Epidermal melanocyte (primary cell): Measurements from ENCODE around the gene BHLHE23.

Experiments
- DNase-seq: peaks from one replicate; pipeline ENCODE4 v3.0.0; 2011; ENCODE audit warnings: low spot score; ENCODE audit not compliant: insufficient read length

BHLHE23 gene

DNA sequence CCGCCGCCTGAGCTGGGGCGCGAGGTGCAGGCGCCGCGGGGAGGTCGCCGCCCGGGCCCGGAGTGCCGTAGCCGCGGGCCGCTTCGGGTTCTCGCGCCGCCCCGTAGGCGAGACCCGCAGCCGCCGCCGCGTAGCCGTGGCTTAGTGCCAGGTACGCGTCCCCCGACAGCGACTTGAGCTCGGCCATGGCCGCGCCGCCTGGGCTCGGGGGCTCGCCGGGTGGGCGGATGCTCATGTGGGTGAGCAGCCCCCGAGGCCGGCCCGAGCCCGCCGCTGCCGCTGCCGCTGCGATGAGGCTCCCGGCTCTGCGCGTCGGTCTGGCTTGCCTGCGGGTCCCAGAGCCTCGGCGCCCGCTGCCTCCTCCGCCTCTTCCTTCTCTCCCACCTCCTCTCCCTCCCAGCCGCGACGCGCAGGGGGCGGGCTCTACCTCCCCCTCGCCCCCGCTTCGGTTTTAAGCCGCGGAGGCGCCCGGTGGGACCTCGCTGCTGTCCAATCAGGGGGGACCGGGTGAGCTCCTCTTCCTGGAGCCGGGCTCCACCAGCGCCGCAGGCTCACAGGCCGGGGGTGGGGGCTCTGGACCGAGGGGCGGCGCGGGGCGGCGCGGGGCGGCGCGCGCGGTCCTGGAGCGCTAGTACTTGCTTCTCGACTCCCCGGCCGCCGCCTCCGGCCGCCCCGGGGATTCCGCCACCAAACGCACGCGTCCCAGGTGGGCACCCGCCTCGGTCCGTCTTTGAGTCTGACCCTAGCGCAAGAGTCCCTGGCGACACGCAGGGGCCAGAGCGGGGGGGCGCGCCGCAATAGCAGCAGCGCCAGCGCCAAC is at the start of gene BHLHE23:
BHLHE23 (minus strand) TSS at position 425 of the 820 bp plus-strand sequence; CDS start at position 235, 190 bp downstream.
- DNase-seq: no peak

DNA sequence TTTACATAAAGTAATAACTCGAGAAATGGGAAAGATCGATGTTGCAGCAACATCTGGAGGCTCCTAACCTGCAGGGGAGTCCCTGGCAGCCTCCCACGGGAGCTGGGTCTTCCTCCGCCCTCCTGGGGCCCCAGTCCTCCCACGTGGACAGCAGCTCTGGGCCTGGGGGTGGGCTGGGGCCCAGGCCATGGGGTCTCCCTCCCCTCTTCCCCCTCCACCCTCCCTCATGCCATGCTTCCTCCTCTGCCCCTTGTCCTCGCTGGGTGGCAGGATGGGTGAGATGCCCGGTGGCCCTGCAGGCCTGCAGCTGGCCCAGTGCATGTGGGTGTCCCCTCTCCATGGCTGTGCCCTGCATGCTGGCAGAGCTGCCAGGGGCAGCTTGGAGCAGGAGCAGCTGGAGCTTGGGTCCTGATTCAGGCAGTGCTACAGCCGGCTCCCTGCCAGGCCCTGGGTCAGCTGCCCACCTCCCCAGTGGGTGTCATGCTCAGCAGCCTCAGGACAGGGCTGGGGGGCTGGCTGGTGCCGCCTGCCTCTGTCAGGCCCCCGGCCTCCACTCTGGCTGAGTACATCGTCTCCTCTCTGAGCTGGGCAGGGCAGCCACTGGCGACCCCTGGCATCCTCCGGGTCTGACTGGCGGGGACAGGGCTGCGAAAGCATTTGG is 48.9 kb upstream of the BHLHE23 start:
- DNase-seq: no peak

DNA sequence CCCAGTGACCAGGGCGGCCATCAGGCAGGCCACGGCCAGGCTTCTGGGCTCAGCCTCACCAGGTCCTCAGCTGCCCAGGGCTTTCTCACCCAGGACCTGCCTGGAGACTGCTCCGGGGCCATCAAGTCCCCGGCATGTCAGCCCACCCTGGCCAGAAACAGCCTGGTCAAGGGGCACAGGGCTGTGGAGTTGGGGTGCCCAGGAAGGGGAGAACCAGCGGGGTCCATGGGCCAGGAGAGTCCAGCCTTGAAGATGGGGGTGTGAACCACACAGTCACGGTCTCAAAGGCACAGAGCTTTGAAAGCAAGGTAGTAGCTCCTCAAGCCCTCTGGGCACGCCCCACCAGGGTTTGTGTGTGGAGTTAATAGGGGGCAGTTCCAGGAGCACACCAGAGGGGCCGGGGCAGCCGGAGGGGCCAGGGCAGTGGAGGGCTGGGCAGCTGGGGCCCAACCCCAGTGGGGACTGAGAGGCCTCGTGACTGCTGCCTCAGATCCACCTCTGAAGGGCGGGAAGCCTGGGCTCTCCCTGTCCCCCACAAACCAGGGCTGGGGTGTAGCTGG is 48.0 kb upstream of the BHLHE23 start:
- no peak for DNase-seq

DNA sequence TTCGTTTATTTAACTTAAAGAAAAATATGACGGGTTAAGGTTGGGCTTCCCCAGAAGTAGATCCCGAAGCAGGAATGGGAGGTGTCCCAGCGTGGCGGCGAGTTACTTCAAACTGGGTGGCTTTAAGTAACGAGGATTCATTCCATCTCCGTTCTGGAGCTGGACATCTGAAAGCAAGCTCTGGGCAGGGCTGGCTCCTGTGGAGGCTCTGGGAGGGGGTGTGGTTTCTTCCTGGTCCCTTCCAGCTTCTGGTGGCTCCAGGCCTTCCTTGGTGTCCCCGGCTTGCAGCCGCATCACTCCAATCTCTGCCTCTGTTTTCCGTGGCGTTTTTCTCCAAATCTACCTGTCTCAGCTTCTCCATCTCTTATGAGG is 47.3 kb upstream of the BHLHE23 start:
- no peak for DNase-seq

DNA sequence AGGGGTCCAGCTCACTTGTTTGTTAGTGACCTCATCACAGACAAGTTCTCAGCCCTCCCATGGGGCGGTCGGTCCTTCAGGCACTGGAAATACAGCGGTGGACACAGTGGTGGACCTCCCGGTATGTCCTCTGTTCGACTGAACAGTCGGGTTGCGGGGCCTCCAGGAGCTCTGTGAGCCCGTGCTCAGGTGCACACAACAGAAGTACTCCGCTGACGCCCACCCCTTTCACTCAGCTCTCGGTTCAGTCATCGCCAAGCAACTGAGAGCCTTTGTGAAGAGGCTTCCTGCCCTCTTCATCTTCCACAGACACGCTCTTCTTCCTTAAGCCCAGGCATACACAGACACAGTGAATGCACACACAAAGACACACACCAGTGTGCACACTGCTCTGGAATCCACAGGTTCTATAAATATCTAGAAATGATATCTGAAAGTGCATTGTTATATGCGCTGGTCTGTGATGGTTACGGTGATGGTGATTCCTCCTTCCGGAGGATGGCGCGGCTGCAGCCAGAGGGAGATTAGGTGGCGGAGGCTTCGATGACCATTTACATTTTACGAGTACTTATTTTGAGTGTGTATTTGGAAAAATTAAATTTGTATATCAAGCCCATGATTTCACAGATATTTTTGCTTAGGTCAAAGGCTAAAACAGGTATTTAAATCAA is 46.8 kb upstream of the BHLHE23 start:
- DNase-seq: no peak

DNA sequence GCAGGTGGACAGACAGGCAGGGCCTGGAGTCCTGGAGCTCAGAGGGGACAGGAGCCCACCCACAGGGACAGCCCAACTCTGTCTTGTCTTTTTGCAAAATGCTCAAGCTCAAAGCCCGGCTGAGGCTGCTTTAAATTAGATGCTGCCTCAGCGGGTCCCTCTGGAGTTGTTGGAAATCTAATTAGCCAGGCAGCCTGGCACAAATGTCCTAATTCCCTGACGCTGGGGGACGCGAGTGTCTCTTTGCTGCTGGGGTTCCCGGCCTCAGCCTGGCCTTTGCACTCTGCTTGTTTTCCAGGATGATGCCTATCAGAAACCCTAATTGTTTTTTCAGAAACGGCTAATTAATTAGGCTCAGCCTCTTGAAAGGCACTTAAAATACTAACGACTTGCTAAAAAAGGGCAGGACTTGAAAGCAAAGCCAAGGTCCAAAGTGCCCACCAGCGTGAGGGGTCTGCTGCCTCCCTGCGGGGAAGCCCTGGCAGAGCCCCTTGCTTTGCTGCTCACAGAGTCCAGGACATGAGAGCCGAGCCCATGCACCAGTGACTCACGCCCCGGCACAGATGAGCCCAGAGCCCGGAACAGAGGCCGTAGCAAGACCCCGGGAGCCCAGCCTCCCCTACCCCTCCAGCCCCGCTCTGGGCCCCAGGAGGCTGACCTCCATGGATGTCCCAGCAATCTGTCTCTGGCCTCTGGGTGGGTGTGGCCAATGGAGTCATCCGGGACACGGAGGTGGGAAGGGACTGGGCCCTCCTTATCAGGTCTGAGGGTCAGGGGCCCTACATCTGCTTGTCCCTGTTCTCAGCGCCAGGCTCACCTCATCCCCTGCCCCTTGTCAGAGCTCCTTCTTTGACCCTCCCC is 46.0 kb upstream of the BHLHE23 start:
- DNase-seq: no peak

DNA sequence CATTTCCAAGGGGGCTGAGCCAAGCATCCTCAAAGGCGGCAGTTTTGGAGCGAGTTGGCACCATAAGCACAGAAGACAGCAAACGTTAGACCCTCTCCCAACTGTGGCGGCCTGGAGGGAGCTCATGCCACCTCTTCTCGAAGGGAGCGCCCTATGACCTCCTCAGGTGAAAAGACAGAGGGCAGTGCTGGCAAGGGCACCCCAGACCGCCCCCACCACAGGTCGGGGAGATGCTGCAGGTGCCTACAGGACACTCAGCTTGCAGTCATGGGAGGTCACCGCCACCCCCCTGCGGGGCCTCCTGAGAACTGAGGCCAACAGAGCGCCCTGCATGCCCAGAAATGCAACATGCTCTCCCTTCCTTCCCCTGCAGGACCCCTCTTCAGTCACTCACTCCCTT is 45.1 kb upstream of the BHLHE23 start:
- DNase-seq: no peak

DNA sequence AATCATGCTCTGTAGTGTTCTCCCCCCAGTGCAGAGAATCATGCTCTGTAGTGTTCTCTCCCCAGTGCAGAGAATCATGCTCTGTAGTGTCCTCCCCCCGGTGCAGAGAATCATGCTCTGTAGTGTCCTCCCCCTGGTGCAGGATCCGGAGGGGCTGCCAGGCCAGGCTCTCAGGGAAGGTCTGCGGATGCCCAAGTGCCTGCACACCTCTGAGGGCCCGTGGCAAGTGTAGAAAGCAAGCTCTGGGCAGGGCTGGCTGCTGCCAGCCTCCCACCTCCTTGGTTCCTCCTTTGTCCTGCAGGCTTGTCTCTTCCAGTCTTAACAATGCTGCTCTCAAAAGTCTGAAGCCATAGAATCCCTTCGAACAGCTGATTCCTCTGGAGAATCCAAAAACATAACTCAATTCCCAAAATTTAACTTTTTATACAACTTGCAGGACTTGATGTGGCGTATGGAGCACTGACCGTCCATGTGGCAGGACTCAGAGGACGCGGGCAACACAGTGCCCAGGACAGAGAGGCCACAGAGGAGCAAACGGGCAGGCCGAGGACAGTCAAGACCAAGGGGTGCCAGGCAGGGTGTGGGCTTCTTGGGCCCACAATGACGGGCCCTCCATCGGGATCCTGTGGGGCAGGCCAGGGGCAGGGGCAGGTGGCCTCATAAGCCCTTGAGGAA is 44.6 kb upstream of the BHLHE23 start:
- no peak for DNase-seq

DNA sequence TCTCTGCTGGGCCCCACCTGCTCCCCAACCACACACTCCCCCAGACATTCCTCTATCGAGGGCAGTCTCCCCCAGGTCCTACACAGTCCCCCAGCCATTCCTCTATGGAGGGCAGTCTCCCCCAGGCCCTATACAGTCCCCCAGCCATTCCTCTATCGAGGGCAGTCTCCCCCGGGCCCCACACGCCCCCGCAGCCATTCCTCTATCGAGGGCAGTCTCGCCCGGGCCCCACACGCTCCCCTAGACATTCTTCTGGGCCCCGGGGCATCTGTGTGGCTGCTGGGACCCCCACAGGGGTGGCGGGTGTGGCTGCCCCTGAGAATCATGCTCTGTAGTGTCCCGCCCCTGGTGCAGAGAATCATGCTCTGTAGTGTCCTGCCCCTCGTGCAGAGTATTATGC is 43.6 kb upstream of the BHLHE23 start:
- no peak for DNase-seq

DNA sequence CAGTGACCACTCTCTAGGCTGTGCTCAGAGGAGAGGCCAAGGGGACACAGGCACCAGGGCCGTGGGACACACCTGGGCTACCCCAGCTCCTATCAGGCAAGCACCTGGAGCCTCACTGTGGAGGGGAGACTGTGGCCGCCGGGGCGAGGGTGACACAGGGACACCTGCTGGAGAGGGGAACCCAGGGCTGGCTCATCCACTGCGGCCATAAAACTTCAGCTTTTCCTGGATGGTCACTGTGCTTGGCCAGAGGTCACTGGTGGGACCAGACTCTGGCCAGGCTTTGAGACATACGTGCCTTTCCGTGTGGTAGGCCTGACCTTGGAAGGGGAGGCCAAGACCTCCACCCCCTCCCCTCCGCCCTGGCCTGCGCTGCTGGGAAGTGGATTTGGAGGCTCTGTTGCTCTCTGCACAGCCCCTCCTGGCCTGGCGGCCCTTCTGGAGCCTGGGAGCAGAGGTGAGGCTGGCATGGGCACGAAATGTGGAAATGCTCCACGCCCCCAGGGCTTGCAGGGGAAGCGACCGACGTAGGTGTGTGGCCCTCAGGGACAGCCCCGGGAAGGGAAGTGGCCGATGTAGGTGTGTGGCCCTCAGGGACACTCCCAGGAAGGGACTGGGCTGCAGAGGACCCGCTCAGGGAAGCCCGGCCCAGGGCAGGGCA is 42.9 kb upstream of the BHLHE23 start:
- DNase-seq: no peak

DNA sequence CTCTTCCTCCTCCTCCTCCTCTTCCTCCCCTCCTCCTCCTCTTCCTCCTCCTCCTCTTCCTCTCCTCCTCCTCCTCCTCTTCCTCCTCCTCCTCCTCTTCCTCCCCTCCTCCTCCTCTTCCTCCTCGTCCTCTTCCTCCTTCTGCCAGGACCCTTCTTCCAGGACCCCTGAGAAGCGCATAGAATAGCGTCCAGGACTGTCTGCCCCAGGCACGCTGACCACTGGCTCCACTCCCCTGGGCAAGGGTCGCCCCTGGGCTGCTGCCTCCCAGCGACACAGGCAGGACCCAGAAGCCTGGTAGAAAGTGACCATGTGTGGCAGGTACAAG is 42.4 kb upstream of the BHLHE23 start:
- DNase-seq: no peak

DNA sequence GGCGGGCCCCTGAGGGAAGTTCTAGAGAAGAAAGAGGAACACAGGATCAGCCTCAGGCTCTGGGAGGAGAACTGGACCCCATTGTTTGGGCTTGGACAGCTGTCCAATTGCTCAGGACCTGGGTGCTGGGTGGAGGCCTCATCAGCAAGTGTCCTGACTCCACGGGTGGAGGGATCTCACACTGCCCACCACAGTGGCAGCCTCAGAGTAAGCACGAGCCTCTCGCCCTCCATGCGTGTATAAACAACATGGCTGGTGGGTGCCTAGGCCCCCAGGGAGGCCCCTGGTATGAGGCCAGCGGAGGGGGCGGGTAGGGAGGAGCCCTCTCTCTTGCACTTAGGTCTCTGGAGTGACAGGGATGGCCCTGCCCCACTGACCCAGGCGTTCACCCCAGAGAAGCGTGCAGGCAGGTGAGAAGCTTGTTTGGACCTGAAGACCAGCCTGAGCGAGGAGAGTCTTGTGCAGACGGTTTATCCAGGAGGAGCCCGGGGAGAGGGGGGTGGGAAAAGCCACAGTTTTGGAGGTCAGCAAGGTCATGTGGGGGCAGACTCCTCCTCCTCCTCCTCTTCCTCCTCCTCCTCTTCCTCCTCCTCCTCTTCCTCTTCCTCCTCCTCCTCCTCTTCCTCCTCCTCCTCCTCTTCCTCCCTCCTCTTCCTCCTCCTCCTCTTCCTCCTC is 41.9 kb upstream of the BHLHE23 start:
- DNase-seq: no peak

DNA sequence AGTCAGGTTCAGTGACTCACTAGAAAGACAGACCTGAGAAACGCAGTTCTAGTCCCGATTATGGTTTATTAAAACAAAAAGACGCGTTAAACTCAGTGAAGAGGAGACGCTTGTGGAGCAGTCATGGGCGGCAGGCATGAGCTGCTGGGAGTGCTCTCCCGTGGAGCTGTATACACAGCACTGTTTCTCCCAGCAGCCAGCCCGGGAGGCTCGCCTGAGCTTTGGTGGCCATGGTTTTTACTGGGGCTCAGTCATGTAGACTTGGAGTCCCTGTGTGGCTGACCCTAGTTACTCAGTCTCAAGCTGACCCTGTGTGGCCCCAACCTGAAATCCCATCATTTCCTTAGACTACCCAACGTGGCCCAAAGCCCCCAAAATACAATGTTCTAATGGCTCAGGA is 41.2 kb upstream of the BHLHE23 start:
- DNase-seq: no peak

DNA sequence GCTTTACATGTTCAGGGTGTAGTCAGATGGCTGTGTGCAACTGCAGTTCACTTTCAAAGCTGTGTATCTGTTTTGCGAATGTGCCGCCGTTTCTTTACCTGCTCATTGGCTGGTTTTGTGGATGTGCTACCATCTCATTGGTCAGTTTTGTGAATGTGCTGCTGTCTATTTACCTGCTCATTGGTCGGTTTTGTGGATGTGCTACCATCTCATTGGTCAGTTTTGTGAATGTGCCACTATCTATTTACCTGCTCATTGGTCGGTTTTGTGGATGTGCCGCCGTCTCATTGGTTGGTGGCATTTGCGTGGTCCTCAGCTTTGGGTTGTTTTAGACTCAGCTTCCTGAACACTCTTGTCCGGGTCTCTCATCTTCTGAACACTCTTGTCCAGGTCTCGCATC is 40.5 kb upstream of the BHLHE23 start:
- DNase-seq: no peak

DNA sequence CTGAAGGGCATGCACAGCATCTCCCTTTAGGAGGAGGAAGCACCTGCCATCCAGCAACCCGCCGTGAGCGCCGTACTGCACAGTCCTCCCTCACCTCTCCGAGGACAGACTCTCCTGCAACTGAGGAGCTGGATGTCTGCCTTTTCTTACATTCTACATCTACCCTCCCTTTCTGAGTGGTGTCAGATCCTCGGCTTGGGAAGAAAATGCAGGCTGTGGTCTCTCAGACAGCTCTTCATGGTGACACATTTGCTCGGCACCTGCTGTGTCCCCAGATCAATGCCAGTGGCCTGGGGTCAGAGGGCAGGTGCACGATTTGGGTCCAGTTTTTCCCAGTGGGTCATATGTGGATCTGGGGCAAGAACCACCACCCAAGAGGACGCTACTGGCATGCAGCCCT is 40.1 kb upstream of the BHLHE23 start:
- no peak for DNase-seq

DNA sequence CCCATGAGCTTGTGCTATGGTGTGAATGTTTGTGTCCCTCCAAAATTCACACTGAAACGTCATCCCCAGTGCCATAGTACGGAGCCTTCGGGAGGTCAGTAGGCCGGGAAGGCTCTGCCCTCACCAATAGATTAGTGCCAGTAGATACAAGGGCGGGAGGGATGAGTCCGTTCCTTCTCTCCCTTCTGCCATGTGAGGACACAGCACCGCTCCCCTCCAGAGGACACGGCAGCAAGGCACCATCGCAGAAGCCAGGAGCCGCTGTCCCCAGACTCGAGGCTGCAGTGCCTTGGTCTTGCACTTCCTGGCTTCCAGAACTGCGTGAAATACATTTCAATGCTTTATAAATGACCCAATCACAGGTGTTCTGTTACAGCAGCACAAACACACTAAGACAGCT is 39.2 kb upstream of the BHLHE23 start:
- no peak for DNase-seq

DNA sequence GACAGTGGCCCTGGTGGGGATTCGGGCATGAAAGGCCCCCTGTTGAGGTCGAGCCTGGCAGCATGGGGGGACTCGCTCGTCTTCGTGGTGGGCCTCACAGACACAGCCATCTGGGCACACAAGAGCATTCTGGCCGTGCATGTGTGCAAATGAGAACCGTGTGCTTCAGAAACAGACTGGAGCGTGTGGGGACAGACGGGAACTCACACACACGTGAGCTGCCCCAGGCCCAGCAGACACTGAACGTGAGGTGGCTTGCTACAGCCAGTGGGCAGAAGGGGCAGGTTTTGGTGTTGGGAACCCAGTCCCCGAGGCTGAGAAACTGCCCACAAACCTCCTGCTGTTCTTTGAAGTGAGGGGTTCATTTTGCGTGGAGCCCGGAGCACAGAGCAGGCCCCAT is 38.6 kb upstream of the BHLHE23 start:
- no peak for DNase-seq

DNA sequence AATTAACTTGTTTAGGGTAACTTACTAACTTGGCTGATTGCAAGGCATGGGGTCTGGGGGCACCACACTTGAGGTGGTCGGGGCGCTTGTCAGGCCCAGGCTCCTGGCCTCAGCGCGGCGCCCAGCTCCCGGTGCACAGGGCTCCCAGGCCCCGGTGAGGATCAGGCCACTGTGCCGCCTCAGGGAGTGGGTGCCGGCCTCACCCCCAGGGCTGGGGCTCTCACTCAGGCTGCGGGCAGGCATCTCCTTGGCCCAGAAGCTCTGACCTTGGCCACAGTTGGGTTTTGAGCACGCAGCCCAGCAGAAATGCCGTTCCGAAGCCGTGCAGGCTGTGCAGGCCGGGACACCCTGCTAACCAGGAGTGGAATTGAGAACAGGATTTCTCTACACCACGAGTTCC is 37.8 kb upstream of the BHLHE23 start:
- no peak for DNase-seq

DNA sequence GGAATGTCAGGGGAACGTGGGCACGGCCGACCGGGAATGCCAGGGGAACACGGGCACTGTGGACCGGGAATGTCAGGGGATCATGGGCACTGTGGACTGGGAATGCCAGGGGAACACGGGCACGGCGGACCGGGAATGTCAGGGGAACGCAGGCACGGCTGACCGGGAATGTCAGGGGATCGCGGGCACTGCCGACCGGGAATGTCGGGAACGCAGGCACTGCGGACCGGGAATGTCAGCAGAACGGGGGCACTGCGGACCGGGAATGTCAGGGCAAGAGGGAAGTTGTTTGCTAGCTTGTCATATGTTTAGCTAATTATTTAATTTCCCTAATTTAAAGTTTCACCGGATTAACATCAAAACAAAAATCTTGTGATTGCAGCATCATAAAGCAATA is 37.4 kb upstream of the BHLHE23 start:
- no peak for DNase-seq
